Measurements from ENCODE around the gene PSMA3. TPM values are rescaled to one million over a fixed set of nuclear protein-coding genes. Genes with fewer than 3 reads are reported as not detected.

PSMA3 gene
- polyA plus RNA-seq, 1 donor from 2014 or later, result 198 TPM

- peak overlapping the region; percentile 78 for H3K4me2 ChIP-seq (ENCODE audit: low read length)
- no peaks in the 10 kb centered on the region for H3K9me3 ChIP-seq (ENCODE audit: low read length)
- H4K20me1 ChIP-seq (ENCODE audit: insufficient read depth), result no peaks in the 10 kb centered on the region
- H3K9ac ChIP-seq (ENCODE audit: low read length), result peak overlapping the region; percentile 81
- peak overlapping the region; percentile 84 for H3K27ac ChIP-seq (ENCODE audit: low read length)
- no peaks in the 10 kb centered on the region for H3K9me2 ChIP-seq (ENCODE audit: insufficient read depth, low read length)
- no peaks in the 10 kb centered on the region for H3K36me3 ChIP-seq (ENCODE audit: insufficient read depth, low read length)
- no peak for TF ChIP-seq CTCF (IDR thresholded peaks at IDR 0.05; ENCODE audit: poor library complexity, severe bottlenecking)
- TF ChIP-seq SMC3 (conservative IDR thresholded peaks at IDR 0.05; ENCODE audit: poor library complexity), result no peak
- TF ChIP-seq EP300 (conservative IDR thresholded peaks at IDR 0.05; ENCODE audit: poor library complexity, severe bottlenecking), result no peak
- no peak for TF ChIP-seq RAD21 (conservative IDR thresholded peaks at IDR 0.05)
- TF ChIP-seq POLR2AphosphoS5 (IDR thresholded peaks at IDR 0.05), result no peak
- TF ChIP-seq, protein P1, sequence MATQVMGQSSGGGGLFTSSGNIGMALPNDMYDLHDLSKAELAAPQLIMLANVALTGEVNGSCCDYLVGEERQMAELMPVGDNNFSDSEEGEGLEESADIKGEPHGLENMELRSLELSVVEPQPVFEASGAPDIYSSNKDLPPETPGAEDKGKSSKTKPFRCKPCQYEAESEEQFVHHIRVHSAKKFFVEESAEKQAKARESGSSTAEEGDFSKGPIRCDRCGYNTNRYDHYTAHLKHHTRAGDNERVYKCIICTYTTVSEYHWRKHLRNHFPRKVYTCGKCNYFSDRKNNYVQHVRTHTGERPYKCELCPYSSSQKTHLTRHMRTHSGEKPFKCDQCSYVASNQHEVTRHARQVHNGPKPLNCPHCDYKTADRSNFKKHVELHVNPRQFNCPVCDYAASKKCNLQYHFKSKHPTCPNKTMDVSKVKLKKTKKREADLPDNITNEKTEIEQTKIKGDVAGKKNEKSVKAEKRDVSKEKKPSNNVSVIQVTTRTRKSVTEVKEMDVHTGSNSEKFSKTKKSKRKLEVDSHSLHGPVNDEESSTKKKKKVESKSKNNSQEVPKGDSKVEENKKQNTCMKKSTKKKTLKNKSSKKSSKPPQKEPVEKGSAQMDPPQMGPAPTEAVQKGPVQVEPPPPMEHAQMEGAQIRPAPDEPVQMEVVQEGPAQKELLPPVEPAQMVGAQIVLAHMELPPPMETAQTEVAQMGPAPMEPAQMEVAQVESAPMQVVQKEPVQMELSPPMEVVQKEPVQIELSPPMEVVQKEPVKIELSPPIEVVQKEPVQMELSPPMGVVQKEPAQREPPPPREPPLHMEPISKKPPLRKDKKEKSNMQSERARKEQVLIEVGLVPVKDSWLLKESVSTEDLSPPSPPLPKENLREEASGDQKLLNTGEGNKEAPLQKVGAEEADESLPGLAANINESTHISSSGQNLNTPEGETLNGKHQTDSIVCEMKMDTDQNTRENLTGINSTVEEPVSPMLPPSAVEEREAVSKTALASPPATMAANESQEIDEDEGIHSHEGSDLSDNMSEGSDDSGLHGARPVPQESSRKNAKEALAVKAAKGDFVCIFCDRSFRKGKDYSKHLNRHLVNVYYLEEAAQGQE (IDR thresholded peaks at IDR 0.05; ENCODE audit: borderline replicate concordance), result no peak
- TF ChIP-seq TAF1 (IDR thresholded peaks at IDR 0.05; ENCODE audit: low read depth), result no peak
- TF ChIP-seq MXI1 (conservative IDR thresholded peaks at IDR 0.05; ENCODE audit: poor library complexity, severe bottlenecking), result no peak
- no peak for TF ChIP-seq EZH2 (IDR thresholded peaks at IDR 0.05; ENCODE audit: borderline replicate concordance, insufficient read depth, low read length, poor library complexity, severe bottlenecking)
- H3K27me3 ChIP-seq (ENCODE audit: insufficient read depth, low read depth, low read length), result no peaks in the 10 kb centered on the region
- peak overlapping the region; percentile 78 for H3K4me3 ChIP-seq (ENCODE audit: low read length)
- H2AFZ ChIP-seq (ENCODE audit: low read depth, low read length), result no peak overlapping the region
- no peaks in the 10 kb centered on the region for H3F3A ChIP-seq (ENCODE audit: insufficient read depth, low read length, poor library complexity, severe bottlenecking)
- H3K79me2 ChIP-seq (replicated peaks; ENCODE audit: insufficient read depth, low read length), result peaks cover 40% of the 10 kb centered on the region
Observed at GRCh38 chr14:58245562-58245961, 919 bp downstream of the PSMA3 start.

DNA sequence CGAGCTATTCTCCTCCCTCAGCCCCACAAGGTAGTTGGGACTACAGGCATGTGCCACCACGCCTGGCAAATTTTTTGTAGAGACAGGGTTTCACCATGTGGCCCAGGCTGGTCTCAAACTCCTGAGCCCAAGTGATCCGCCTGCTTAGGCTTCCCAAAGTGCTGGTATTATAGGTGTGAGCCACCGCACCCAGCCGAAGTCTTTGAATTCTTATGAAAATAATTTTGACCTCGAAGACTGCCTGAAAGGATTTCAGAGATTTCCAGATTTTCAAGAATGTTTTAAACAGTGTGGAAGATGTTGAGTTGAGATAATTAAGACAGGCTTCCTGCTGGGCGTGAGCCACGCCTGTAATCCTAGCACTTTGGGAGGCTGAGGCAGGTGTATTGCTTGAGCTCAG lies 5.0 kb downstream of the PSMA3 start:
- TF ChIP-seq EP300 (conservative IDR thresholded peaks at IDR 0.05; ENCODE audit: poor library complexity, severe bottlenecking) (no peak), SMC3 (conservative IDR thresholded peaks at IDR 0.05; ENCODE audit: poor library complexity) (no peak), TAF1 (IDR thresholded peaks at IDR 0.05; ENCODE audit: low read depth) (no peak), EZH2 (IDR thresholded peaks at IDR 0.05; ENCODE audit: borderline replicate concordance, insufficient read depth, low read length, poor library complexity, severe bottlenecking) (no peak), CTCF (IDR thresholded peaks at IDR 0.05; ENCODE audit: poor library complexity, severe bottlenecking) (no peak), MXI1 (conservative IDR thresholded peaks at IDR 0.05; ENCODE audit: poor library complexity, severe bottlenecking) (no peak), POLR2AphosphoS5 (IDR thresholded peaks at IDR 0.05) (no peak), RAD21 (conservative IDR thresholded peaks at IDR 0.05) (no peak)
- TF ChIP-seq, protein P1 (IDR thresholded peaks at IDR 0.05; ENCODE audit: borderline replicate concordance), result no peak
- H3K4me2 ChIP-seq (ENCODE audit: low read length), result no peak overlapping the region
- H3K9me3 ChIP-seq (ENCODE audit: low read length), result no peaks in the 10 kb centered on the region
- peaks cover 40% of the 10 kb centered on the region for H3K79me2 ChIP-seq (replicated peaks; ENCODE audit: insufficient read depth, low read length)
- no peak overlapping the region for H2AFZ ChIP-seq (ENCODE audit: low read depth, low read length)
- H4K20me1 ChIP-seq (ENCODE audit: insufficient read depth), result no peaks in the 10 kb centered on the region
- H3K36me3 ChIP-seq (ENCODE audit: insufficient read depth, low read length), result no peaks in the 10 kb centered on the region
- H3K9ac ChIP-seq (ENCODE audit: low read length), result no peak overlapping the region
- H3K4me3 ChIP-seq (ENCODE audit: low read length), result no peak overlapping the region
- no peaks in the 10 kb centered on the region for H3K27me3 ChIP-seq (ENCODE audit: insufficient read depth, low read depth, low read length)
- H3K9me2 ChIP-seq (ENCODE audit: insufficient read depth, low read length), result no peaks in the 10 kb centered on the region
- H3K27ac ChIP-seq (ENCODE audit: low read length), result no peak overlapping the region
- no peaks in the 10 kb centered on the region for H3F3A ChIP-seq (ENCODE audit: insufficient read depth, low read length, poor library complexity, severe bottlenecking)
